ENCODE measurements around the gene C14orf119.

- no peak for TF ChIP-seq POLR2AphosphoS5 (IDR thresholded peaks at IDR 0.05; ENCODE audit: borderline replicate concordance, low read depth, low read length)
- no peak for TF ChIP-seq EZH2 (IDR thresholded peaks at IDR 0.05)
- no peak for TF ChIP-seq FOXP2 (optimal IDR thresholded peaks at IDR 0.05; ENCODE audit: control extremely low read depth, extremely low read length, insufficient read depth)
These were observed 24.3 kb downstream of the C14orf119 start for GRCh38 chr14:23119363-23120327.

Measured in SK-N-MC (cell line).